ENCODE data around the gene NFASC.
A peak's percentile ranks its signal among the peaks of the same experiment; 100 is the strongest.

The NFASC gene

GRCh38 chr1:205068001-205068400 is 197.3 kb downstream of the NFASC start:
- no peak overlapping the region for H3K4me3 ChIP-seq
- no peaks in the 10 kb centered on the region for H3K4me1 ChIP-seq
- no peaks in the 10 kb centered on the region for H3K9me3 ChIP-seq
- DNase-seq, result peak in 1 of 2 donors; percentile 38
- H3K27me3 ChIP-seq, result no peaks in the 10 kb centered on the region
- H3K27ac ChIP-seq, result no peak overlapping the region
- TF ChIP-seq CTCF (IDR thresholded peaks at IDR 0.05), result no peak
- no peaks in the 10 kb centered on the region for H3K36me3 ChIP-seq
- intact Hi-C loops (cut with DNase I; ENCODE audit: low total_unique reads), result no loop called here

- no peaks in the 10 kb centered on the region for H3K4me1 ChIP-seq
- no peak for TF ChIP-seq CTCF (IDR thresholded peaks at IDR 0.05)
- no peaks in the 10 kb centered on the region for H3K36me3 ChIP-seq
- DNase-seq, result no peak
- H3K4me3 ChIP-seq, result no peak overlapping the region
- no peak overlapping the region for H3K27ac ChIP-seq
- no peaks in the 10 kb centered on the region for H3K9me3 ChIP-seq
- H3K27me3 ChIP-seq, result no peaks in the 10 kb centered on the region
- intact Hi-C loops (cut with DNase I; ENCODE audit: low total_unique reads), result no loop called here
Measured at GRCh38 chr1:205068457-205069040, 197.9 kb downstream of the NFASC start.

GRCh38 chr1:205069371-205070125 is 198.9 kb downstream of the NFASC start:
- Histone ChIP-seq H3K4me3 (no peak overlapping the region), H3K27ac (no peak overlapping the region), H3K4me1 (no peaks in the 10 kb centered on the region), H3K27me3 (no peaks in the 10 kb centered on the region), H3K36me3 (no peaks in the 10 kb centered on the region), H3K9me3 (no peaks in the 10 kb centered on the region)
- intact Hi-C loops (cut with DNase I; ENCODE audit: low total_unique reads), result no loop called here
- no peak for TF ChIP-seq CTCF (IDR thresholded peaks at IDR 0.05)
- DNase-seq, result peak; percentile 14 to 60

GRCh38 chr1:205071028-205071409 is 200.4 kb downstream of the NFASC start:
- no peak overlapping the region for H3K4me3 ChIP-seq
- H3K27me3 ChIP-seq, result no peaks in the 10 kb centered on the region
- intact Hi-C loops (cut with DNase I; ENCODE audit: low total_unique reads), result no loop called here
- H3K27ac ChIP-seq, result no peak overlapping the region
- H3K36me3 ChIP-seq, result no peaks in the 10 kb centered on the region
- no peak for TF ChIP-seq CTCF (IDR thresholded peaks at IDR 0.05)
- no peaks in the 10 kb centered on the region for H3K9me3 ChIP-seq
- DNase-seq, result no peak
- H3K4me1 ChIP-seq, result no peaks in the 10 kb centered on the region

GRCh38 chr1:205071801-205072200 is 201.1 kb downstream of the NFASC start:
- no peak for TF ChIP-seq CTCF (IDR thresholded peaks at IDR 0.05)
- Histone ChIP-seq H3K36me3 (no peaks in the 10 kb centered on the region), H3K4me1 (no peaks in the 10 kb centered on the region), H3K27me3 (no peaks in the 10 kb centered on the region), H3K27ac (no peak overlapping the region), H3K4me3 (no peak overlapping the region), H3K9me3 (no peaks in the 10 kb centered on the region)
- intact Hi-C loops (cut with DNase I; ENCODE audit: low total_unique reads), result no loop called here
- DNase-seq, result peak in 1 of 2 donors; percentile 52
